Neural progenitor cell (in vitro differentiated cells): ENCODE measurements around the gene EVA1A.

ENCODE experiments used
- CTCF ChIP-seq: fragments of 200-600 bp; sonication (generic); IDR thresholded peaks from 2 replicates; pipeline ENCODE4 v1.5.1; 2017; ENCODE audit warnings: antibody characterized with exemption, mild to moderate bottlenecking
- EZH2 ChIP-seq: fragments of 200-600 bp; sonication (generic); IDR thresholded peaks from 2 replicates; pipeline ENCODE4 v1.6.1; 2017; ENCODE audit warnings: antibody characterized with exemption, mild to moderate bottlenecking, moderate library complexity

GRCh38 chr2:75480971-75481836, 79.5 kb downstream of the EVA1A start:
- TF ChIP-seq CTCF = peak; percentile 46
- TF ChIP-seq EZH2 = no peak
